Measurements from ENCODE around the gene LMX1B.

GRCh38 chr9:126569036-126569435 lies 44.7 kb upstream of the LMX1B start:
- TF ChIP-seq CTCF (IDR thresholded peaks at IDR 0.05) (no peak), ZFX (IDR thresholded peaks at IDR 0.05; ENCODE audit: borderline replicate concordance) (no peak)
